Fibroblast of the conjunctiva (primary cell): ENCODE measurements around the gene FIS1.
"Not testable (repeated sequence)": the region's sequence is repeated elsewhere in the genome, so short reads cannot be mapped to it uniquely, and the experiment has no call there.

Source experiments
- DNase-seq: peaks from one replicate; pipeline ENCODE4 v3.0.0-alpha.2; 2010; ENCODE audit warnings: low read depth

The FIS1 gene

DNA sequence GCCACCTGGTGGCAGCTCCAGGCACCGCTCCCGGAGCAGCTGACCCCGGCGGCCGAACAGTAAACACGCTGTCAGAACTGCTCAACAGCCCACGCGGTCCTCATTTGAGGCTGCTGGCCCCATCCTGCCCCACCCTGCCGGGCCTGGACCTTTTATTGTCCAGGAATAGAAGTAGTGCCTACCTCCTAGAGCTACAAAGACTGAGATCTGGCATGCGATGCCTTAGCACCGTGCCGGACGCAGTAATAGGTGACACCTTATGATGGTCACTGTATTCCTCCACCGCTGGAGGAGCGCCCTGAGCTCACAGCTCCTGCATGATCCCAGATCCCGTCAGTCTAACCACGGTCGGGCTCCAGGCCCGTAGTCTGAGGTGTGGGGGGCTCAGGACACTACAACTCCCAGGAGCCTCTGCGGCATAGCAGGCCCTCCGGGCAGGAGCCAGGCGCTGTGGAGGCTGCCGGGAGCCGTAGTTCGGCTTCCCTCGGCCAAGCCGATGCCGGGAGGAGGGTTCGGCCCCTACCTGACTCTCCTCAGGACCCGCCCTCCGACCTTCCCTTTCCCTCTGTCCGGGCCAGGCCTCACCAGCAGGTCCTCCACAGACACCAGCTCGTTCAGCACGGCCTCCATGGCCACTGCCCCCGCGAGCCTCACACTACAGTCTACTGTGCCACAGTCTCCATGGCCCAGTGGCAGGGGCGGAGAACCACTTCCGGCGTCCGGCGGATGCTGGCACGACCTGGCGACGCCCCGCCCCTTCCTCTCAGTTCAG is at the start of gene FIS1:
Gene FIS1, minus strand, starts transcription at position 707 of the 772 bp plus-strand sequence. Its CDS starts 77 bp downstream, at position 630.
- DNase-seq = peak; percentile 75

GRCh38 chr7:101294039-101294831 is 49.4 kb upstream of the FIS1 start:
- no peak for DNase-seq

GRCh38 chr7:101293069-101294021 is 48.5 kb upstream of the FIS1 start:
- DNase-seq = not testable (repeated sequence)

DNA sequence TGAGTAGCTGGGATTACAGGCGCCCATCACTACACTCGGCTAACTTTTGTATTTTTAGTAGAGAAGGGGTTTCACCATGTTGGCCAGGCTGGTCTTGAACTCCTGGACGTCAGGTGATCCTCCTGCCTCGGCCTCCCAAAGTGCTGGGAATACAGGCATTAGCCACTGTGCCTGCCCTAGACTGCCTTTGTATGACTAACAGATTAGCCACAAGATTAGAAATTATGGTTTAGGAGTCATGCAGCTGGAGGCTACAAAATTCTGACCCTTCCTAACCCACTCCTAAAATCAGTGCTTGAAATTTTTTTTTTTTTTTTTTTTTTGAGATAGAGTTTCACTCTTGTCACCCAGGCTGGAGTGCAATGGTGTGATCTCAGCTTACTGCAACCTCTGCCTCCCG is 47.7 kb upstream of the FIS1 start:
- not testable (repeated sequence) for DNase-seq

DNA sequence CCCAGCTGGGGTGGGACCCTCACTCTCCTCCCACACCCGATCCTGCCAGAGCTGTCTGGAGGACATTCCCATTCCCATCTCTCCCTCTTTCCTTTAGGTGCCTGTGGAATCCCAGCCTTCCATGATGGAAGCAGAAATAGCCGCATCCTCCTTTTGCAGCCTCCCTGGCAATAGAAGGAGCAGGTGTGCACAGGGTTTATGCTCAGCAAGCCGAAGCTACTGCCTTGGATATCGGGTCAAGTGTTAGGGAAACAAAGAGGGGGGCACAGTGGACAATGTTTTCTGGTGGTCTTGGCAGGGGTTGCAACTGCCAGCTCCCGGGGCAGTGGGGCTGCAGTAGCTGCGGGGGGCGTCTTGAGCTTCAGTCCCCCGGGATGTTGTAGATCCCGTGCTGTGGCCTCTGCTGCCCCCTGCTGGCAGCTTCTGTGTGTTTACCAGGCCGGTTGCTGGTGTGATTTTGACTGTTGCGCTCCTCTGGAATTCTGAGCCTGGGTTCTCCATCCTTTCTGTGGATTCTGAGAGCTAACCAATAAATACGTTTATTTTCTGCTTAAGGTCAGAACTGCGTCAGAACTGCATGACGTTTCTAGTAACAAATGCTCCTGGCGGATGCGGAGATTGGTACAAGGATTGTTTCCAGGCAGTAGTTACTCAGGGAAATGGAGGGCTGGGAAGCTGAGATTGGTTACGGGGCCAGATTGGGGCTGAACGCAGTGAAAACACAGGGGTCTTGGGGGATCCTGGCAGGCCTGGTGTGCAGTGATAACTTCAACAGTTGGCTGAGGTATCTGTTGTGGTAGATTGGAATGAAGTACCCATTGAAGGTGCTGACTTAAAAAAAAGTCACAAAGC is 45.5 kb upstream of the FIS1 start:
- DNase-seq = not testable (repeated sequence)

GRCh38 chr7:101289687-101290086 is 44.8 kb upstream of the FIS1 start:
- not testable (repeated sequence) for DNase-seq

DNA sequence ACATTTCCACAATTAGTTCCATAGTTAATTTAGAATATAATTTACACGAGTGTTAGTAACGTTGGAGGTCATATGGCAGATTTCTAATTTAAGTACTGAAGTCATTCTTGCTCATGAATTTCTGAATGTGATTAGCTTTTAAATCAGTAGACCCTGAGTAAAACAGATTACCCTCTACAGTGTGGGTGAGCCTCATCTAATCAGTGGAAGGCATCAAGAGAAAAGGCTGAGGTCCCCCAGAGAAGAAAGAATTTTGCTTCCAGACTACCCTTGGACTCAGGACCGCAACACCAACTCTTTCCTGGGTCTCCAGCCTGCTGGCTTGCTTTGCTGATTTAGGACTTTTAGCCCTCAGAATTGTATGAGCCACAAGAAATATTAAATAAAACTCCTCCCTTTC is 43.6 kb upstream of the FIS1 start:
- no peak for DNase-seq

GRCh38 chr7:101287032-101287431 is 42.2 kb upstream of the FIS1 start:
- no peak for DNase-seq

DNA sequence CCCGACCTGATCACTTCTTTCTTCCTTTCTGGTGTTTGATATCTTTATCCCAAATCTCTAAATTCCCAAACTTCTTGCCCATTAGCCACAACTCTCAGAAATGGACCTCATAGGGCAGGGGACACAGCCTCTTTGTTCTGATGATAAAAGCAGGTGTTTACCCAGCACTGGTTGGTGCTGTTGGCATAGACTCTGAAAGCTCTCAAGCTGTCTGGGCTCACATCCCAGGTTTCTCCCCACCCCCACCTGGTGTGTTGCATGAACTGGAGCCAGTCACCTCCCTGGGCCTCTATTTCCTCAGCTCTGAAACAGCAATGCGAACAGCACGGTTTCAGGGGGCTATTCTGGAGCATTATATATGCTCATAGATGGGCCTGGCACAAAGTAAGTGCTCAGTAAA is 41.0 kb upstream of the FIS1 start:
- not testable (repeated sequence) for DNase-seq

DNA sequence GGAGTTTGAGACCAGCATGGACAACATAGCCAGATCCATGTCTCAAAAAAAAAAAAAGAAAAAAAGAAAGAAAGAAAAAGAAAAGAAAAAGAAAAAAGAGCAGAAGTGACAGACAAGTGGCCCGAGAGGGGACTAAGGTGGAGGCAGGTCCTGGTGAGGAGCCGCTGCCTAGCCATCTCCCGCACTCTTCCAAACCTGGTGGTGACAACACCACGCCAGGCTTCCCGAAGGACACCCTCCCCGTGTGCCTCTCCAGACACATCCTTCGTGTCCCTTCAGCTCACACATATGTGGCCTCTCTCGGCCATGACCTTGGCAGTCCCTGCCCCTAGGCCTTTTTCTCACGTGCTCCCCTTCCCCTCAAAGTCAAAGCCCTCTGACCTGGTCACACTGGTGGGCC is 40.3 kb upstream of the FIS1 start:
- DNase-seq = no peak

- not testable (repeated sequence) for DNase-seq
Measured at GRCh38 chr7:101280912-101281311, 36.0 kb upstream of the FIS1 start.

DNA sequence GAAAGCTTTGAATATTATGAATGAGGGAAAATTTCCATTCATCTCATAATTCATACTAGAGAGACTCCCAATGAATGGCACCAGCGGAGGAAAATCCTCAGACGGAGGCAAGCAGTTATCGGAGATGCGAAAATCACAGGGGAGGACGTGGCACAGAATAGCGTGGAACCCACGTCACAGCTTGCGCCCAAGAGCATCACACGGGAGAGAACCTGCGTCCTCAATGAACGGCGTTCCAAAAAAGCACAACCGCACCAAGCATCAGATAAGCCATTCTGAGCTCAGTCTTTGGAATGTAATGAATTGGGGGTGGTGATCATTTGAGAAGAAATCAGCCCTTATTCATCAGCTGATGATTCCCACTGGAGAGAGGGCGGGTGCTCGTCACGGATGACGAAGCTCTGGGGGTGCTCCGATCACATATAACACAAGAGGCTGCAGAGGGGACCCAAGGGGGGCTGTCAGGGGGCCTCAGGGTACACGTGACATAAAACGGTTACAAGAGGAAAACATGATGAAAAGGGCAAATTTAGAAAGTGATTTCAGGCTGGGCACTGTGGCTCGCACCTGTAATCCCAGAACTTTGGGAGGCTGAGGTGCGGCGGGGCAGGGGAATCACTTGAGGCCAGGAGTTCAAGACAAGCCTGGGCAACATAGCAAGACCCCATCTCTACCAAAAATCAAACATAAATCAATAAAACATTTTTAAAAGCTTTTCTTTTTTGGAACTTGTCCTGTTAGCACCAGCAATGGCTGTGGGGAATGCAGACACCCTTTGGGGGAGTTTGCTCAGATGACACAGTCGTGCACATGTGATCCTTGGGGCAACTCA is 33.8 kb upstream of the FIS1 start:
- no peak for DNase-seq

- no peak for DNase-seq
Measured at GRCh38 chr7:101277155-101277554, 32.3 kb upstream of the FIS1 start.

DNA sequence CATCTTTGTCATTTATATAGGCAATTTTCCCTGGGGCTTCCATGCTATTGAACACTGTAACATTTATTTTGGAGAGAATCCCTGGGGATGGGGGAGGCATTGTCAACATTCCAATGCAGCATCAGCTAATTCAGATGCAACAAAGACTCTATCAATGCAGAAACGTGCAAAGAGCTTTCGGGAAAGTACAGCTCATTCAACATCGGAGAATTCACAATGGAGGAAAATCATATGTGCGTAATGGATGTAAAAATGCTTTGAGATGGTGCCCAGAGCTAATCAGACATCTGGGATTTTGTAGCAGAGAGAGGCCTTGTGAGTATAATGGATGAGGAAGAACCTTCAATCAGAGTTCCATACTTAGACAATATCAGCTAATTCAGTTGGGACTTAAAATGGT is 28.3 kb upstream of the FIS1 start:
- DNase-seq = no peak

GRCh38 chr7:101271021-101271420 is 26.1 kb upstream of the FIS1 start:
- no peak for DNase-seq

GRCh38 chr7:101269664-101270063 is 24.8 kb upstream of the FIS1 start:
- DNase-seq = no peak

DNA sequence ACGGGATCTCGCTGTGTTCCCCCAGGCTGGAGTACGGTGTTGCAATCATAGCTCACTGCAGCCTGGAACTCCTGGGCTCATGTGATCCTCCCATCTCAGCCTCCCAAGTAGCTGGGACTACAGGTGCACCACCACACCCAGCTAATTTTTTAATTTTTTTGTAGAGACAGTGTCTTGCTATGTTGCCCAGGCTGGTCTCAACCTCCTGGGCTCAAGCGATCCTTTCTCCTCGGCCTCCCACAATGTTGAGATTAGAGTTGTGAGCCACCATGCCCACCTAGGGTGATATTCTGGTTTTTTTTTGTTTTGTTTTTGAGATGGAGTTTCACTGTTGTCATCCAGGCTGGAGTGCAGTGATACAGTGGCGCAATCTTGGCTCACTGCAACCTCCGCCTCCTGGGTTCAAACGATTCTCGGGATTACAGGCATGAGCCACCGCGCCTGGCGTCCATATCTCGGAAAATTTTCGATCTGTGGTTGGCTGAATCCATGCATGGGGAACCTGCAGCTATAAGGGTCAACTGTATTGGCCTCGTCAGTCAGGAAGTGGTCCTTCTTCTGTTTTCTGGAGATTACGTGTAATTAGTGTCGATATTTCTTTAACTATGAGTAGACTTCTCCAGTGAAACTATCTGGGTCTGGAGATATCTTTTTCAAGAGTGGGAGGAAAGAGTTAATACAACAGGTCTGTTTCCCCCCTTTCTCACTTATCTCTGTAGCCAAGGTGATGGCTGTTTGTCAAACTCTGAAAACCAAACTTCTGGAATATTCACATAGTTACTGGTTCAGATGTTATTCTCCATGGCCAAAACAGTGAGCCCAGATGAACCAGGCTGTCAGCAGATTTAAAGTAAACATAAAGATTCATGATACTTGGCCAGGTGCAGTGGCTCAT is 21.0 kb upstream of the FIS1 start:
- no peak for DNase-seq

DNA sequence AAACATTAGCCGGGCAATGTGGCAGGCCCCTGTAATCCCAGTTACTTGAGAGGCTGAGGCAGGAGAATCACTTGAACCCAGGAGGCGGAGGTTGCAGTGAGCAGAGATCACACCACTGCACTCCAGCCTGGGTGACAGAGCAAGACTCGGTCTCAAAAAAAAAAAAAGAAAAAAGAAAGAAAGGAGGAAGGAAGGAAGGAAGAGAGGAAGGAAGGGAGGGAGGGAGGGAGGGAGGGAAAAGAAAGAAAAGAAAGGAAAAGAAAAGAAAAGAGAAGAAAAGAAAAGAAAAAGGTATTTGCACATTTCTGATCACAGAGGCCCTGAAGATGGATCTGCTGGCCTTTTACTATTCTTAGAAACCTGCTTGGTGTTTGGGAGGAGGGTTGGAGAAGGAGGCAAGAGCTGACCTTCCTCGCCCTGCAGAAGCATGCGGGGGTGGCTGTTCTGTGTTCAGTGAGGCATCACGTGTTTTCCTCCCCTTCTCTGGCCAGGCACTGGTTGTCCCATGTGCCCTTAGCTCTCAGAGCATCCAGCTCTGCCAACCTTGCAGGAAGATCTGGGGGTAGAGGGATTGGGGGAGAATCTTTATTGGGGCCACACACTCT is 19.3 kb upstream of the FIS1 start:
- DNase-seq = not testable (repeated sequence)

GRCh38 chr7:101258243-101258731 is 13.4 kb upstream of the FIS1 start:
- no peak for DNase-seq
